SK-N-MC (cell line): Measurements from ENCODE around the gene PAK1.

Experiments
- EZH2 ChIP-seq: fragments of 200-600 bp; sonication (generic); IDR thresholded peaks from one replicate; pipeline ENCODE4 v1.6.1; 2017; ENCODE audit warnings: antibody characterized with exemption
- FOXP2 ChIP-seq: optimal IDR thresholded peaks from 2 replicates; pipeline ENCODE3; 2011; ENCODE audit warnings: mild to moderate bottlenecking, moderate library complexity; ENCODE audit not compliant: insufficient read depth; ENCODE audit errors: extremely low read length, control extremely low read depth
- POLR2AphosphoS5 ChIP-seq: IDR thresholded peaks from 2 replicates; pipeline ENCODE4 v1.6.1; 2012; ENCODE audit warnings: mild to moderate bottlenecking, low read depth, low read length, borderline replicate concordance

GRCh38 chr11:77320351-77320750 lies 153.5 kb downstream of the PAK1 start:
- no peak for TF ChIP-seq POLR2AphosphoS5
- no peak for TF ChIP-seq EZH2
- no peak for TF ChIP-seq FOXP2
